ENCODE data around the gene CIZ1.
"Not testable (repeated sequence)": the region's sequence is repeated elsewhere in the genome, so short reads cannot be mapped to it uniquely, and the experiment has no call there.

Gene CIZ1, protein sequence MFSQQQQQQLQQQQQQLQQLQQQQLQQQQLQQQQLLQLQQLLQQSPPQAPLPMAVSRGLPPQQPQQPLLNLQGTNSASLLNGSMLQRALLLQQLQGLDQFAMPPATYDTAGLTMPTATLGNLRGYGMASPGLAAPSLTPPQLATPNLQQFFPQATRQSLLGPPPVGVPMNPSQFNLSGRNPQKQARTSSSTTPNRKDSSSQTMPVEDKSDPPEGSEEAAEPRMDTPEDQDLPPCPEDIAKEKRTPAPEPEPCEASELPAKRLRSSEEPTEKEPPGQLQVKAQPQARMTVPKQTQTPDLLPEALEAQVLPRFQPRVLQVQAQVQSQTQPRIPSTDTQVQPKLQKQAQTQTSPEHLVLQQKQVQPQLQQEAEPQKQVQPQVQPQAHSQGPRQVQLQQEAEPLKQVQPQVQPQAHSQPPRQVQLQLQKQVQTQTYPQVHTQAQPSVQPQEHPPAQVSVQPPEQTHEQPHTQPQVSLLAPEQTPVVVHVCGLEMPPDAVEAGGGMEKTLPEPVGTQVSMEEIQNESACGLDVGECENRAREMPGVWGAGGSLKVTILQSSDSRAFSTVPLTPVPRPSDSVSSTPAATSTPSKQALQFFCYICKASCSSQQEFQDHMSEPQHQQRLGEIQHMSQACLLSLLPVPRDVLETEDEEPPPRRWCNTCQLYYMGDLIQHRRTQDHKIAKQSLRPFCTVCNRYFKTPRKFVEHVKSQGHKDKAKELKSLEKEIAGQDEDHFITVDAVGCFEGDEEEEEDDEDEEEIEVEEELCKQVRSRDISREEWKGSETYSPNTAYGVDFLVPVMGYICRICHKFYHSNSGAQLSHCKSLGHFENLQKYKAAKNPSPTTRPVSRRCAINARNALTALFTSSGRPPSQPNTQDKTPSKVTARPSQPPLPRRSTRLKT

DNA sequence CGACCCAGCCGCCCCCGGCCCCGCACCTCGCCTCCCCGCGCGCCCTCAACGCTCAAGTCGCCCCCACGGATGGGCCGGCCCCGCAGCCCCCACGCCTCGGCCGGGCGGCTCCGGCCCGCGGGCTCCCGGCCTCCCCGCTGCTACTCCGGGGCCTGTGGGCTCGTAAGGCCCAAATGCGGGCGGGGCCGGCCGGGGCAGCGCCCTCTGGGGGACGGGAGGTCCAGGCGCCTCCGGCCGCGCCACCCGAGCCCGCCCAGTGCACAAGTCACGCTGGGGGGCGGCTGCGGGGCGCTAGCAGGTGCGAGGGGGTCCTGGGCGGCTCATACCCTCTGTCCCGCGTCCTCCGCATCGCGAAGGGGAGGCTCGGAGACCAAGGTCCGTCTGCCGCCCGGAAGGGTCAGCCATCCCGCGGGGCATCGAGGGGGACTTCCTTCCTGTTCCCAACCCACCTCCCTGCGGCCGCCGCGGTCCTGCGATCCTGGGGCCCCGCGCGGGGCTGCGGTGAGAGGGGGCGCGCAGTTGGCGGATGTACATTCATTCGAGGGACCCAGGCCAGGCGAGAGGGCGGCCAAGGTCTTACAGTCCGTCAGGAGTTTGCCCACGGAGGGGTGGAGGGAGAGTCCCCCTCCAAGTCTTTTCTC lies at the start of gene CIZ1:
Gene CIZ1, minus strand, starts transcription at position 167 of the 641 bp plus-strand sequence. CDS start 715 bp downstream, outside the sequence.
- DNase-seq = peak; percentile 80

GRCh38 chr9:128233817-128234406 lies 42.5 kb upstream of the CIZ1 start:
- no peak for DNase-seq

DNA sequence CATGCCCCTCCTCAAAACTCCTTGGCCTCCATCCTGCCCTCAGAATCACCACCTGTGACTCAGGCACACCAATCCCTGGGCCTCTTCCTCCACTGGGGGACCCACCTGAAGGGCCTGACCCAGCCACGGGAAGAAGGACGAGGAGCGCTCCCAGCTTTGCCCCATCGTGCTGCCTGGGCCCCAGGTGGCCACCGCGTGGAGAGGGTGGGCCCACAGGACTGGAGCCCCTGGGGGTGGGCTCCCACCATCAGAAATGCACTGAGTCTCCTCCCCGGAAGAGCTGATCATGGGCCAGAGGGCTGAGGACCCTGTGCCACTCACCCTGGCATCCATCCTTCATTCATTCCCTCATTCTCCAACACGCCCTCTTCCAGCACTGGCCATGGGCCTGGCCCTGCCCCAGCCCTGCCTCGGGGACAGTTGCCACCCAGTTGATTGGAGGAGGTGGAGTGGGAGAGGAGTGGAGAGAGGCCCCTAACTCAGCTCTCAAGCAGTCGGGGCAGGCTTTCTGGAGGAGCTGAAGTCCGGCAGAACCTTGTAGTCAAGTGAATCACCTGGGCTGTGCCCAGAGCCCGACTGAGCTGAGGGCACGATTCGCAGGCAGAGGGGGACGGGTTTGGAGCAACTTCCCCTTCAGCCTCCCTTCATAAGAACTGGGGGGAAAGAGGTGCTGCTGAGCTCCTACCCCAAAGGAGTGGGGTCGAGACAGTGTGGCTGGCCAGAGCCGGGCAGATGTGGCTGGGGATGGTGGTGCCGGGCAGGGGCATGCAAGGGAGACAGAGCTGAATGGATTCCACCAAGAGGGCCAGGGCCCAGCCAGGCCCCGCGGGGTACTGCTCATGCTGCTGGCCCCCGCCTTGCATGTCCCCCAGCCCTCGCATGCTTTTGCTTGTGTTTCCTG lies 41.4 kb upstream of the CIZ1 start:
- no peak for DNase-seq

DNA sequence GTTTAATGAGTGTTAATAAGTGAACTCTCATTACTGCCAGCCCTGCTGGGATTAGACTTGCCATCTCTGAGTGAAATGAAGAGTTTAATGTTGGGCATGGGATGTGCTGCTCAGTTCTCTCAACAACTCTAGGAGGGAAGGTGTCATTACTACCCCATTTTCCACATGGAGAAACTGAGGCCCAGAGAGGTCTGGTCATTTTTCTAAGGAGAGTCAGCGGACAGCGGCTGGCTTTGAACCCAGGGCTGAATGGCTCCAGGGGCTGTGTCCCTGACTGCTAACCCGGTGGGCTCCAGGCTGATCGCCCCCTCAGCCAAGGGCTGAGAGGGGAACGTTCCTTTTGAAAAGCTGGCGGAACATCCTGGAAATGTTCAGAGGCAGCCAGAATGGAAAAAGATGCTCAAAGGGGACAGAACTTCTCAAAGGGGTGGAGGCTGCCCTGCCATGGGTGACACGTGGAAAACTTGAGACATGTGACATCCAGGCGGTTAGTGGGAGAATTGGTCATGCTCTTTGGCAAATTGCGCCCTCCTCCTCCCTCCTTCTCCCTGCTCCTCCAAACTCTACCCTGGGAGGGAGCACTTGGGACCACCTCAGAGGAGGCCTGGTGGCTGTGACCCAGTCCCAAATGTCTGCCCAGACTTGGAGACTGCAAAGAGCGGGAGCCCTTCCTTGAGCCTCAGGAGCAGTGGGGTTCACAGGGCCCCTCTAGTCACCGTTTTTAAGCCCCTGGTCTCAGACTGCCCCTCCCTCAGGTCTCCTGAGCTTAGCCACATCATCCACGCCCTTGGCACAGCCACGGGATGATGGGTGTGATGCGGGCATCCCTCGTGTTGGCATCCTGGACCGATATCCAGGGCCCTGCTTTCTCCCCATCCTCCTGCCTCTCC lies 40.5 kb upstream of the CIZ1 start:
- peak; percentile 36 for DNase-seq

DNA sequence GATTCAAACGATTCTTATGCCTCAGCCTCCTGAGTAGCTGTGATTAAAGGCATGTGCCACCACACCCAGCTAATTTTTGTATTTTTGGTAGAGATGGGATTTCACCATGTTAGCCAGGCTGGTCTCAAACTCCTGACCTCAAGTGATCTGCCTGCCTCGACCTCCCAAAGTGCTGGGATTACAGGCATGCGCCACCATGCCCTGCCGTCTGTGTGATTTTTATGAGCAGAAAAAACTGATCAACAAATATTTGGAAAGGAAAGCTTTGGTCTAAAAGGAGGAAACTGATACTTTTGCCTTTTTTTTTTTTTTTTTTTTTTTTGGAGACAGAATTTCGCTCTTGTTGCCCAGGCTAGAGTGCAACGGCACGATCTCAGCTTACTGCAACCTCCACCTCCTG lies 39.5 kb upstream of the CIZ1 start:
- not testable (repeated sequence) for DNase-seq

DNA sequence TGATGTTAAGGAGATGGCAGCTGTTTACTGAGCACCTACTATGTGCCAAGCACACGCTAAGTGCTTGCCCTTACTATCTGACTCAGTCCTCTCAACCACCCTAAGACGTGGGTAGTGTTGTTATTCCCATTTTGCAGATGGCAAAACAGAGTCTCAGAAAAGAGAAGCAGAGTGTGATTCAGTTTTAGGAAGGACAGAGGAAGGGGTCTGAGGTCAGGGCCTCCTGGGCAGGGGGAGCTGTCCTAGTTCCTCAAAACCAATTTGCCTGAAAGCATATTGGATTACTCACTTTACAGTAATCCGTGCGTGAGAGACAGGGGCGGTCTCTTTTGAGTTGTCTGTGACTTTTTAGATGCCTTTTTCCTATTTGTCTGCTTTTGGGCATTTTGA lies 35.0 kb upstream of the CIZ1 start:
- no peak for DNase-seq

- DNase-seq = no peak
Observed at GRCh38 chr9:128225770-128226411, 34.5 kb upstream of the CIZ1 start.

GRCh38 chr9:128224877-128225276 lies 33.5 kb upstream of the CIZ1 start:
- DNase-seq = no peak

DNA sequence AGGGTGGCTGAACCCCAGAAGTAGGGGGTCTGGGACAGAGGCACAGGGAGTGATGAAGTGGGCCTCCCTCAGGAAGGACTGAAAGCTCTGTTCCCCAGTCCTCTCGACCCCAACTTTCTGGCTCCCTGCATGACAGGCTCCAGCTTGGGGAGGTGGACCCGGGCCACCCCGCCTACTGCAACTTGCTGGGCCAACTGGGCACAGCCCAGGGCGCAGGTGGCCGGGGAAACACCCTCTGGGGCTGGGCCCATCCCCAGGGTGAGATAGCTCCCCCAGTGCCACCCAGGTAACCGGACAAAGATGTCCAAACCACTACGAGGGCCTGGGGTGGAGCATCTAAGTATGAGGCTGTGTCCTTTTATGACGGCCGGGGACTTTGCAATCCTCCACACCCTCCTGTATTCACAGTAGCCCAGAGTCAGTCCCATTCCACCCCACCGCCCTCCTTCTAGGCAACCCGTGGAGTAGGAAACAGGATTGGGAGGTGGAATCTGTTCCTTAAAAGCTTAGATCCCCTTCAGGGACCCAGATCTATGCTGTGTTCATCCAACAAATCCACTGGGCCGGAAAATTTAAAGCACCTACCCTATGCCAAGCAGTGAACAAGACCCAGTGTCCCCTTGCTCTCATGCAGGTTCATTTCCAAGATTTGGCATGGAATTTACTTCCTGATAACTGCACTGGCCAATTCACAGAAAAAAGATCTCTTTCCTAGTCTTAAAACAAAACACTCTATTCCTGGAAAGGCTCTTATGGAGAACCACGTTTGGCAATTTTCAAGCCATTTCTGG lies 31.7 kb upstream of the CIZ1 start:
- no peak for DNase-seq

GRCh38 chr9:128222026-128222425 lies 30.7 kb upstream of the CIZ1 start:
- no peak for DNase-seq

- no peak for DNase-seq
Observed at GRCh38 chr9:128219831-128220230, 28.5 kb upstream of the CIZ1 start.

DNA sequence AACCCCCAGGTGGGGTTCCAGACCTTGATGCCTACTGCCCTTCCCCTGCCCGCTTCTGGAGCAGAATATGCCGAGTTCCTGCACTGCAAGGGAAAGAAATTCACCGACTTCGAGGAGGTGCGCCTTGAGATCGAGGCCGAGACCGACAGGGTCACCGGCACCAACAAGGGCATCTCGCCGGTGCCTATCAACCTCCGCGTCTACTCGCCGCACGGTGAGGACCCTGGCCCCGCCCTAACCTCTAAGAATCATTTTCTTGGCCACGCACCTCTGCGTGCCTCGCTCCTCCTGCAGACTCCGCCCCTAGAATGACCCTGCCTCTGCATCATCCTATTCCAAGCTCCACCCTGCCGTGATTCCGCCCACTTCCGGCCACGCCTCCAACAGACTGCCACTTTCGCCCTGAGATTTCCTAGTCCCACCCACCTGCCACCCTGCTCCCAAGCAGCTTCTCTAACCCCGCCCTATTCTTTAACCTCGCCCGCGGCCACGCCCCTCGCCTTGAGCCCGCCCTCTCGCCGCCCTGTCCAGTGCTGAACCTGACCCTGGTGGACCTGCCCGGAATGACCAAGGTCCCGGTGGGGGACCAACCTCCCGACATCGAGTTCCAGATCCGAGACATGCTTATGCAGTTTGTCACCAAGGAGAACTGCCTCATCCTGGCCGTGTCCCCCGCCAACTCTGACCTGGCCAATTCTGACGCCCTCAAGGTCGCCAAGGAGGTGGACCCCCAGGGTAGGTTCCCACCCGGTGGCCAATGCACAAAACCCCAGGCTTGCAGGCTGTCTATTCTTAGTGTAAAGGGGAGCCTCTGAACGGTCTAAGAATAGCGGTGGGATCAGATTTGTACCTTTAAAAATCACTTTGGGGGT lies 27.4 kb upstream of the CIZ1 start:
- peak; percentile 97 for DNase-seq

- no peak for DNase-seq
Observed at GRCh38 chr9:128218172-128218517, 26.8 kb upstream of the CIZ1 start.

GRCh38 chr9:128216781-128217553 lies 25.6 kb upstream of the CIZ1 start:
- DNase-seq = no peak

DNA sequence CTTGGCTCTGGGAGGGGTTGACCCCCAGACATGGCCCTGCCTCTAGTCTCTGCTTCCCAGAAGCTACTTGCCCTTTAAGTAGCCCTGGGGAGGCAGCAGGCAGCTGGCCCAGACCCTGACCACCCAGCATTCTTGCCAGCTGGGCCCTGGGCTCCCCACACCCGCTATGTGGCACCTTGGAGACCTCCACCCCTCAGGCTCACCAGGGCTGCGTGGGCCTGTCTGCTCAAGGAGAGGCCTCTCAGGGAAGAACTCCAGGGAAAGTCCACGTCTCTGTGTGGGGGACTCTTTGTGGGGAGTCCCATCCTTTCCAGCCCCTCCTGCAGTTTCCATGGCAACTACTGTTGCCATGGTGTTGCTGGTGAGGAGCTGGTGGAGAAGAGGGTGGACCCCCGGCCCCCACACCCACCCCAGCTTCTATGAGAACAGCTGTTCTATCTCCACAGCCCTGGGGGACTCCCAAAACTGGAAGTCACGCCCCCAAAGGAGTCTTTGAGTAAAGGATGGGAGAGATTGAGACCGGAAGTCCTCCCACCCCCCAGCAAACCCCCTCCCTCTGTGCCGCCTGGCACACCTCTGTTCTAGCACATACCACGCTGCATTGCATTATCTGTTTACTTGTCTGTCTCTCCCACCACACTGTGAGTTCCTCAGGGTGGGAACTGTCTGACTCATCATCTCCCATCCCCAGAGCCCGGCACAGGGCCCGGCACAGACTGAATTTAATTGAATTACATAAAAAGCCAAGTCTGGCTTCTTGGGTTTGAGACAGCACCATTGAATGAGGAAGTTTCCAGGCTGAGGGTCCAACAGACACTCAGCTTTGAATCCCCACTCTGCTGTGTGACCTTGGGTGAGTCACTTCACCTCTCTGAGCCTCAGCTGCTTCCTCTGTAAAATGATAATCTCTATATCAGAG lies 24.4 kb upstream of the CIZ1 start:
- DNase-seq = no peak
